AG09319 (cell line): ENCODE data around the gene CCL2.
A peak's percentile ranks its signal among the peaks of the same experiment; 100 is the strongest.

Experiments used
- DNase-seq: peaks from one replicate; pipeline ENCODE4 v3.0.0-alpha.2; 2010; ENCODE audit warnings: low read depth; ENCODE audit errors: extremely low read depth
- CTCF ChIP-seq: IDR thresholded peaks from 2 replicates; pipeline ENCODE4 v1.5.1; 2011; ENCODE audit warnings: low read depth, mild to moderate bottlenecking, inconsistent platforms, low read length, moderate library complexity

The CCL2 gene

DNA sequence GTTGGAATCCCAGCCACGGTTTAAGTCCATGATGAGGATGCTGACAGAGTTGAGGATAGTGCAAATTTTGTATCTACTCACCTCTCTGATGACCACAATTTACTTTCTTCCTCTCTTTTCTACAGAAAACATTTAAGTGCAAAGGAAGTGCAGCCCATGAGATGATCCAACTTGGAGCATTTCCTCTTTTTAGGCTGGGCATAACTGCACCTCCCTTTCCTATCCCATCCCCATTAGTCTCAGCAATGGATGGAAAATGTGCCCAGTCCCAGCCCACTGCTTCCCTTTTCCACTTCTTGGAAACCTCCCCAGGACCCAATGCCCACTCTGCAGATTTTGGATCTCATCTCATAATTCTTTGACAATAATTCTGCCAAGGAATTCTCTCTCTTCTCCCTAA is 47.6 kb downstream of the CCL2 start:
- no peak for TF ChIP-seq CTCF
- DNase-seq, result no peak

DNA sequence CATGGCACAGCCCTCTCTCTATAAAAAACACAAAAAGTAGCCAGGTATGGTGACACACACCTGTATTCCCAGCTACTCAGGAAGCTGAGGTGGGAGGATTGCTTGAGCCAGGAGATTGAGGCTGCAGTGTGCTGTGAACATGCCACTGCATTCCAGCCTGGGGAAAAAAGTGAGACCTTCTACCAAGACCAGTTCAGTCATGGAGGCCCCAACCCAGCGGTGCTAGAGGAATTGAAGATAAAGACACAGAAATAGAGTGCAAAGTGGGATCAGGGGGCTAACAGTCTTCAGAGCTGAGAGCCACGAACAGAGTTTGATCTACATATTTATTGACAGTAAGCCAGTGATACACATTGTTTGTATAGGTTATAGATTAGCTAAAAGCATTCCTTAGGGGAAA is 48.5 kb downstream of the CCL2 start:
- TF ChIP-seq CTCF, result no peak
- no peak for DNase-seq

DNA sequence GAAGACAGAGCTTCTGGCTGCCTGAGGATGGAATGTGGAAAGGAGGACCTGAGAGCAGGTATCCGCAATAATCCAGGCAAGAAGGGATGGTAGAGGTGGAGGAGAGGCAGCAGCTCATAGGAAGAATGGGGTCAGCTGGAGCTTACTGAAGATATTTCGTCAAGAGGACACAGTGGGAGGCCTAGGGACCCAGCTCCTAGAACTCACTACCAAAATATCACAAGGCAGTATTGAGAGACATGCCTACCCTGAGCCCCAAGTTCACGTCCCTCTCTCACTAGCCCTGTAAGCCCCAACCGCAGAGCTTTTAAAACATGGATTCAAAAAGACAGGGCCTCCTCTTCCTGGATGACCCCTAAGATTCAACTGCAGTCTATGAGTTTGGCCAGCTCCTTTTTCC is 50.0 kb downstream of the CCL2 start:
- DNase-seq, result no peak
- no peak for TF ChIP-seq CTCF

DNA sequence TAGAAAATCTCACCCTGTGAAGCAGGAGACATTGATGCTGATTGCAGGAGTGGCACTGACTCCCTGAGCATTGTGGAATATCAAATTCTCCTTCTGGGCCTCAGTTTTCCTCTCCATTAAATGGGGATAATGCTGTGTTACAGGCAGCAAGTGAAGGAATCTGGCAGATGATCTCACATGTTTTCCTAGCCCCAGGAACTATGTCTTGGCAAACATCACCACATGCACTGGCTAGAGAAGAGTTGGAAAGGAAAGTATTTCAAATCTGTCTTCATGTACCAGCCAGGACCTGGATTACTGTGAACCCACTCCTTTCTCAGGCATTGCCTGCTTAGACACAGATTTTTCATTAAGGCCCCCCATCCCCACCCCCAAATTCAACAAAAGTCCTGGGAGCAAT is 50.5 kb downstream of the CCL2 start:
- no peak for DNase-seq
- TF ChIP-seq CTCF, result no peak

DNA sequence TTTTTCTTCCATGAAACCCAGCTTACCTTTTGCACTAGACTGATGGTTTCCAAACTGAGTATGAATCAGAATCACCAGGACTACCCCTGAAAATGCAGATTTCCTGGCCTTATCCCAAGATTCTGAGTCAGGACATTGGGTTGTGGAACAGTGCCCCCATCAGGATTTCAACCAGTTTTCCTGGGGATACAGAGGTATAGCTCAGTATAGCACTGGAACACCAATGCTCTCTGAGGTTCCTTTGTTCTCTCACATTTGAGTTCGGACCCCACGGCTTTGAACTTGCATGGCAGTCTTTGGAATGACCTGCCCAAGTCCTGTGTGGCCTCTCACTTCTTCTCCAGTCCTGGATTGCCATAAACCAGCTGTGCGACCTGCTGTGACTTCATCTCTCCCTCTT is 51.4 kb downstream of the CCL2 start:
- TF ChIP-seq CTCF, result peak; percentile 55
- no peak for DNase-seq
